T-helper 2 cell treated with Interferon-gamma antibody and Interleukin-4, amounts not matched to agents 5 μg/mL and 100 μg/mL, for 36 hours (primary cell): ENCODE measurements around the gene KTI12.
A peak's percentile ranks its signal among the peaks of the same experiment; 100 is the strongest.
"Not testable (repeated sequence)": the region's sequence is repeated elsewhere in the genome, so short reads cannot be mapped to it uniquely, and the experiment has no call there.

Experiments
- DNase-seq: peaks from one replicate; pipeline ENCODE4 v3.0.0; 2021; ENCODE audit warnings: low spot score
- H3K27ac Mint-ChIP-seq: one replicate; pipeline ENCODE4 v1.8.0; 2021; ENCODE audit warnings: mild to moderate bottlenecking, mixed read lengths
- H3K27me3 Mint-ChIP-seq: one replicate; pipeline ENCODE4 v1.8.0; 2021; ENCODE audit warnings: low read depth, mixed read lengths
- H3K36me3 Mint-ChIP-seq: one replicate; pipeline ENCODE4 v1.8.0; 2021; ENCODE audit warnings: low read depth, mixed read lengths
- H3K4me1 Mint-ChIP-seq: one replicate; pipeline ENCODE4 v1.8.0; 2021; ENCODE audit warnings: low read depth, mixed read lengths
- H3K4me3 Mint-ChIP-seq: one replicate; pipeline ENCODE4 v1.8.0; 2022; ENCODE audit warnings: mild to moderate bottlenecking, moderate library complexity, mixed read lengths
- H3K9me3 Mint-ChIP-seq: one replicate; pipeline ENCODE4 v1.8.0; 2021; ENCODE audit warnings: mixed read lengths

KTI12 gene

GRCh38 chr1:52055066-52055865 lies 21.7 kb upstream of the KTI12 start, which contains the start of gene TXNDC12:
Gene TXNDC12 (minus strand): TSS chr1:52055191. CDS start chr1:52055096, 95 bp downstream.
- peak; percentile 79 for DNase-seq
- H3K4me1 Mint-ChIP-seq = peaks cover 42% of the 10 kb centered on the region
- no peaks in the 10 kb centered on the region for H3K9me3 Mint-ChIP-seq
- H3K36me3 Mint-ChIP-seq = peaks cover 26% of the 10 kb centered on the region
- H3K4me3 Mint-ChIP-seq = peak within 1 kb of the TSS; percentile 100
- peak within 1 kb of the TSS; percentile 99 for H3K27ac Mint-ChIP-seq
- H3K27me3 Mint-ChIP-seq = no peaks in the 10 kb centered on the region

GRCh38 chr1:52054496-52055065 lies 21.0 kb upstream of the KTI12 start:
- Mint-ChIP-seq H3K36me3 (peaks cover 28% of the 10 kb centered on the region), H3K4me3 (peak overlapping the region; percentile 100), H3K27ac (peak overlapping the region; percentile 99), H3K9me3 (no peaks in the 10 kb centered on the region), H3K4me1 (peaks cover 38% of the 10 kb centered on the region), H3K27me3 (no peaks in the 10 kb centered on the region)
- no peak for DNase-seq

GRCh38 chr1:52053862-52054261 lies 20.3 kb upstream of the KTI12 start:
- Mint-ChIP-seq H3K4me3 (peak overlapping the region; percentile 100), H3K27ac (peak overlapping the region; percentile 18), H3K4me1 (peaks cover 35% of the 10 kb centered on the region)

GRCh38 chr1:52049337-52049736 lies 15.7 kb upstream of the KTI12 start:
- Mint-ChIP-seq H3K36me3 (peaks cover 33% of the 10 kb centered on the region), H3K4me1 (peaks cover 22% of the 10 kb centered on the region)
- not testable (repeated sequence) for H3K27ac Mint-ChIP-seq, H3K4me3 Mint-ChIP-seq, DNase-seq, H3K9me3 Mint-ChIP-seq, H3K27me3 Mint-ChIP-seq

More at GRCh38 chr1:52053862-52054261, 20.3 kb upstream of the KTI12 start:
- Mint-ChIP-seq H3K9me3 (no peaks in the 10 kb centered on the region), H3K27me3 (no peaks in the 10 kb centered on the region), H3K36me3 (peaks cover 25% of the 10 kb centered on the region)
- DNase-seq = no peak

DNA sequence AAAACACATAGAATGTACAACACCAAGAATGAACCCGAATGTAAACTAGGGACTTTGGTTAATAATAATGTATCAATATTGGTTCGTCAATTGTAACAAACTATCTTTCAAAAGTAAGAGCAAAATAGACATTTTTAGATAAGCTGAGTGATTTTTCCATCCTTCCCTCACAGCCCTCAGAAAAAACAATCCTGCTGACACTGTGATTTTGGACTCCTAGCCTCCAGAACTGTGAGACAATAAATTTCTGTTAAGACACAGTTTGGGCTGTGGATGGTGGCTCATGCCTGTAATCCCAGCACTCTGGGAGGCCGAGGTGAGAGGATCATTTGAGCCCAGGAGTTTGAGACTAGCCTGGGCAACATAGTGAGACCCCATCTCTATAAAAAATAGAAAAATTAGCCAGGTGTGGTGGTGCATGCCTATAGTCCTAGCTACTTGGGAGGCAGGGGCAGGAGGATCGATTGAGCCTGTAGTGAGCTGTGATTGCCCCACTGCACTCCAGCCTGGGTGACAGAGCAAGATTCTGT lies 12.1 kb upstream of the KTI12 start:
- not testable (repeated sequence) for H3K27me3 Mint-ChIP-seq, DNase-seq, H3K27ac Mint-ChIP-seq, H3K4me1 Mint-ChIP-seq, H3K4me3 Mint-ChIP-seq, H3K9me3 Mint-ChIP-seq
- peaks cover 22% of the 10 kb centered on the region for H3K36me3 Mint-ChIP-seq

- H3K9me3 Mint-ChIP-seq = no peaks in the 10 kb centered on the region
- no peak overlapping the region for H3K4me3 Mint-ChIP-seq
- no peaks in the 10 kb centered on the region for H3K27me3 Mint-ChIP-seq
- H3K4me1 Mint-ChIP-seq = peaks cover 7% of the 10 kb centered on the region
- no peak overlapping the region for H3K27ac Mint-ChIP-seq
- no peak for DNase-seq
- H3K36me3 Mint-ChIP-seq = peaks cover 19% of the 10 kb centered on the region
Observed at GRCh38 chr1:52045236-52045635, 11.6 kb upstream of the KTI12 start.

GRCh38 chr1:52041551-52042185 lies 8.1 kb upstream of the KTI12 start:
- no peak overlapping the region for H3K4me3 Mint-ChIP-seq

GRCh38 chr1:52037909-52038308 lies 4.3 kb upstream of the KTI12 start:
- H3K27ac Mint-ChIP-seq = no peak overlapping the region
- H3K27me3 Mint-ChIP-seq = no peaks in the 10 kb centered on the region
- H3K9me3 Mint-ChIP-seq = no peaks in the 10 kb centered on the region
- no peak overlapping the region for H3K4me3 Mint-ChIP-seq
- peaks cover 19% of the 10 kb centered on the region for H3K36me3 Mint-ChIP-seq
- H3K4me1 Mint-ChIP-seq = peaks cover 5% of the 10 kb centered on the region
- no peak for DNase-seq

More at GRCh38 chr1:52041551-52042185, 8.1 kb upstream of the KTI12 start:
- no peak overlapping the region for H3K27ac Mint-ChIP-seq
- peaks cover 7% of the 10 kb centered on the region for H3K4me1 Mint-ChIP-seq
- peaks cover 19% of the 10 kb centered on the region for H3K36me3 Mint-ChIP-seq
- H3K9me3 Mint-ChIP-seq = no peaks in the 10 kb centered on the region
- no peak for DNase-seq
- no peaks in the 10 kb centered on the region for H3K27me3 Mint-ChIP-seq

- peaks cover 7% of the 10 kb centered on the region for H3K4me1 Mint-ChIP-seq
- no peak overlapping the region for H3K27ac Mint-ChIP-seq
- no peak overlapping the region for H3K4me3 Mint-ChIP-seq
- no peak for DNase-seq
- H3K9me3 Mint-ChIP-seq = no peaks in the 10 kb centered on the region
- H3K27me3 Mint-ChIP-seq = no peaks in the 10 kb centered on the region
- H3K36me3 Mint-ChIP-seq = peaks cover 23% of the 10 kb centered on the region
Observed at GRCh38 chr1:52037402-52037814, 3.8 kb upstream of the KTI12 start.

DNA sequence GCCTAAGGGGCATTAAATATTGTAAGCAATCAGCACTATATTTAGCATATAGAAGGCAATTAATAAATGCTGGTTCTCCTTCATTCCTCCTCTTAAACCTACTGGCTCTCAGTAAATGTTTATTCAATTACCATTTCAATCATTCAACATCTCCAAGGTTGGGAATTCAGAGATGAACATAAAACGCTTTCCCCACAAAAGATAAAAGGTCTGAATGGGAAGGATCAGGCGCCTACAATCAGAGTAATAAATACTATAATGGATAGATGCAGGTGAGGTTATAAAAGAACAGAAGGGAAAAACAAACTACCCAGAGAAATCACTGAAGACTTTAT lies 407 bp upstream of the KTI12 start:
- DNase-seq = no peak
- Mint-ChIP-seq H3K4me3 (peak overlapping the region; percentile 90), H3K36me3 (peaks cover 31% of the 10 kb centered on the region), H3K27ac (peak overlapping the region; percentile 92), H3K27me3 (no peaks in the 10 kb centered on the region), H3K4me1 (peaks cover 27% of the 10 kb centered on the region), H3K9me3 (no peaks in the 10 kb centered on the region)

DNA sequence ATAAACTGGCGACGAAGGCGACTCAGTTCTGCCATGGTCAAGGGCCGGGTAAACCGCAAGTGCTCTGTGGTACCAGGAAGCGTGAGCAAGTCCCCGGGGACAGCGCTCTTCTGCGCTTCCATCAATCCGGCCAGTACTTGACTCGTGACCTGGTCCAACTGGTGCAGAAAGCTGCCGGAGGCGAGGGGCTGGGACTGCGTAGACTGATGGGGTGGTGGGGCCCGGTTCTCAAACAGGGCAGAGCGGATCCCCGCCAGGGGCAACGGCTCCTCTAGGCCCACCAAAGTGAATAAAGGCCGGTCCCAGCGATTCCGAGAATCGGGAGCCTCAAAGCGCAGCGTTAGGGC lies 852 bp downstream of the KTI12 start:
- peak overlapping the region; percentile 92 for H3K27ac Mint-ChIP-seq
- H3K4me1 Mint-ChIP-seq = peaks cover 27% of the 10 kb centered on the region
- no peaks in the 10 kb centered on the region for H3K27me3 Mint-ChIP-seq
- peak; percentile 14 for DNase-seq
- peaks cover 27% of the 10 kb centered on the region for H3K36me3 Mint-ChIP-seq
- no peaks in the 10 kb centered on the region for H3K9me3 Mint-ChIP-seq
- H3K4me3 Mint-ChIP-seq = peak overlapping the region; percentile 90

DNA sequence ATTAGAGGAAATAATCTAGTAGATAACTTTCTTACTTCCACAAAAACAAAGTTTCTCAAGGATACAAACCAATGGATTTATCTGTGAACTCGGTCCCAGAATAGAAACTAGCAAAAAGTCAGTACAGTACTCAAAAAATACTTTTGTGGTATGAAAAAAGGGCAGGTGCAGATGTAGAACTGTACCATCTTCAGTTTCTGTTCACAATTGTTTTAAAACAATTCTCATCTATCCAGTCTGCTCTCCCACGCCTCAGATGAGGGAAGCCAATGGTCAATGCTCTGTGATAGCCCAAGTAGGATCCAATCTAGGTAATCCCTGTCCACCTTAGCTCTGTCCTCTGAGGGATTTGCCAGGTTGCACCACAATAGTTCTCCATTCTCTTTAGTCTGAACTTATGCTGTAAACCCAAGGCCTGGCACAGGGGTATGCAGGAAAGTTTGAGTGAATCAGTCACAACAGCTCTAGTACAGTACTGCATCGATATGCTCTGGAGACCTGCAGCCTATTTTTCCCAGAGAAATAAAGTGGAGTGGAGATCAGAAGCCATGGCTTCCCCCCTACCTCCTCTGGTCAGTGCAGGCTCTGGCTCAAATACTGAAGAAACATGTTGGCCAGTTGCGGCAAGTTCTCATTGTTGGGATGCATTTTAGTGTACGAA lies 1.4 kb downstream of the KTI12 start:
- Mint-ChIP-seq H3K4me1 (peaks cover 27% of the 10 kb centered on the region), H3K4me3 (peak overlapping the region; percentile 90), H3K36me3 (peaks cover 26% of the 10 kb centered on the region), H3K27me3 (no peaks in the 10 kb centered on the region), H3K27ac (peak overlapping the region; percentile 92), H3K9me3 (no peaks in the 10 kb centered on the region)
- DNase-seq = no peak

GRCh38 chr1:52028839-52029238 lies 4.8 kb downstream of the KTI12 start:
- not testable (repeated sequence) for DNase-seq, H3K9me3 Mint-ChIP-seq, H3K27me3 Mint-ChIP-seq, H3K27ac Mint-ChIP-seq, H3K4me3 Mint-ChIP-seq
- Mint-ChIP-seq H3K4me1 (peaks cover 24% of the 10 kb centered on the region), H3K36me3 (peaks cover 30% of the 10 kb centered on the region)

DNA sequence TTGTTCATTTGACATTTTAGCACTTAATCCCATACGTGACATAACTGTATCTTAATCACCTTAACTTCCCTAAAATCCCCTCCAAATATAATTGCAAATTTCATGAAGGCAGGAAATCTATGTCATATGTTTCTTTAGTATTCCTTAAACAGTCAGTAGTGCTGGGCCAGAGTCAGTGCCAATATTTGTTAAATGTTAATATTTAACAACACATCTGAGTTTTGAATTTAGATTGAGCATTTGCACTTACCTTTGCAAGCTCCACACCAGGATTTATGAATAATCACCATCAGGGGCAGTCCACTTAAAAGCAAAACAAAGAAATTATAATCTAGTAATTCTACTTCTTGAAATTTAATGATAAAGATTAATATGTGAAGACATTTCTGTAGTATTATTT lies 5.3 kb downstream of the KTI12 start:
- peaks cover 34% of the 10 kb centered on the region for H3K36me3 Mint-ChIP-seq
- H3K4me3 Mint-ChIP-seq = no peak overlapping the region
- H3K4me1 Mint-ChIP-seq = peaks cover 22% of the 10 kb centered on the region
- H3K9me3 Mint-ChIP-seq = no peaks in the 10 kb centered on the region
- H3K27ac Mint-ChIP-seq = no peak overlapping the region
- no peak for DNase-seq
- no peaks in the 10 kb centered on the region for H3K27me3 Mint-ChIP-seq
